GM12872 (cell line): ENCODE results near the gene GALNT16.

ENCODE experiments used
- TF ChIP-seq, protein P1 (sequence below): IDR thresholded peaks from 3 replicates; pipeline ENCODE4 v1.5.1; 2011; ENCODE audit warnings: low read depth, mild to moderate bottlenecking, low read length, moderate library complexity; ENCODE audit not compliant: insufficient read depth

Gene GALNT16

DNA sequence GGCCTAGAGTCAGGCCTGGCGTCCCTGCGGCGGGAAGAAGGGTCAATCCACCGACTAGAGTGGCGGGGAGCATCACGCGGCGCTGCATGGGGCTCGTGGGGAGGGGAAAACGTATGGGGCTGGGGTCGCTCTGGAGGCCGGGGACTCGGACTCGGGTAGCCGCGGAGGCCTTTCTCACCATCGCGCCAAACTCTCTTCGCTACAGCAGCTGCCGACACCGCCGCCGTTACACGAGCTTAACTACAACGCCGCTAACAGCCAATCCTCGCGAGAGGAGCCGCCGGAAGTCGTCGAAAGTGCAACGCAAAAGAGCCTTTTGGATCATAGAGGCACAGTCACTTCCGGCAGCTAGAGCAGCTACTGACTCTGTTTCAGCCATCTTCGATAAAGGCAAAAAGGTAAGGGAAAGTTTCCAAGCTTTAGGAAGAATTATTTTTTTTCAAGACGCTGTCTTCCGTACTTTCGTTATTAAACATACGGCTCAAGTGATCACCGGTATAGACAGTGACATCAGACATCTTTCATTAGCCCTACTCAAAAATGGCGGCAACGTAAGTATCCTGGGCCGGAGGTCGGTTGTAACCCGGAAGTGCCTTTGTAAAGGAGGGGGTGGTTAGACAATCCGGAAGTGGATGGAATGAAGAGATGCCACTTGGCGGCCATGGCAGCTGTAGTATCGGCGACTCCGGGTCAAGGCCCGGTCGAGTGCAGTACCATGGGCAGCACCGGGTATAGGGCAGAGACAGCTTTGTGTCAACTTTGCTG lies 138.3 kb downstream of the GALNT16 start, which contains the start of the genes ERH and SLC39A9:
ERH (minus strand) TSS at position 247 of the 765 bp plus-strand sequence; CDS start at position 181, 66 bp downstream.
SLC39A9 (plus strand) TSS at position 640 of the 765 bp plus-strand sequence. CDS start 678 bp downstream, outside the sequence.
- TF ChIP-seq, protein P1, sequence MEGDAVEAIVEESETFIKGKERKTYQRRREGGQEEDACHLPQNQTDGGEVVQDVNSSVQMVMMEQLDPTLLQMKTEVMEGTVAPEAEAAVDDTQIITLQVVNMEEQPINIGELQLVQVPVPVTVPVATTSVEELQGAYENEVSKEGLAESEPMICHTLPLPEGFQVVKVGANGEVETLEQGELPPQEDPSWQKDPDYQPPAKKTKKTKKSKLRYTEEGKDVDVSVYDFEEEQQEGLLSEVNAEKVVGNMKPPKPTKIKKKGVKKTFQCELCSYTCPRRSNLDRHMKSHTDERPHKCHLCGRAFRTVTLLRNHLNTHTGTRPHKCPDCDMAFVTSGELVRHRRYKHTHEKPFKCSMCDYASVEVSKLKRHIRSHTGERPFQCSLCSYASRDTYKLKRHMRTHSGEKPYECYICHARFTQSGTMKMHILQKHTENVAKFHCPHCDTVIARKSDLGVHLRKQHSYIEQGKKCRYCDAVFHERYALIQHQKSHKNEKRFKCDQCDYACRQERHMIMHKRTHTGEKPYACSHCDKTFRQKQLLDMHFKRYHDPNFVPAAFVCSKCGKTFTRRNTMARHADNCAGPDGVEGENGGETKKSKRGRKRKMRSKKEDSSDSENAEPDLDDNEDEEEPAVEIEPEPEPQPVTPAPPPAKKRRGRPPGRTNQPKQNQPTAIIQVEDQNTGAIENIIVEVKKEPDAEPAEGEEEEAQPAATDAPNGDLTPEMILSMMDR = no peak

GRCh38 chr14:69398818-69399210 lies 138.9 kb downstream of the GALNT16 start:
- TF ChIP-seq, protein P1 = no peak

DNA sequence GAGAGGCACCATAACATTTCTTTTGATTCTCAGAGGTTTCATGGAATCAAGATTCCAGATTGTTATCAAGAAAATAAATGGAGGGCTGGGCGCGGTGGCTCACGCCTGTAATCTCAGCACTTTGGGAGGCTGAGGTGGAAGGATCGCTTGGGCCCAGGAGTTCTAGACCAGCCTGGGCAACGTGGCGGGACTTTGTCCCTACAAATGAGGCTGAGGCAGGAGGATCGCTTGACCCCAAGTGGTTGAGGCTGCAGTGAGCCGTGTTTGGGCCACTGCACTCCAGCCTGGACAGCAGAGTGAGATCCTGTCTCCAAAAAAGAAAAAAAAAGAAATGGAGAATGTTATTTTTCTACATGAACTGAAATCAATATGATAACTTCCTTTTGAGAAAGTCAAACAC lies 139.8 kb downstream of the GALNT16 start:
- TF ChIP-seq, protein P1 = no peak

- TF ChIP-seq, protein P1 = no peak
Observed at GRCh38 chr14:69400154-69400553, 140.2 kb downstream of the GALNT16 start.

GRCh38 chr14:69401841-69402240 lies 141.9 kb downstream of the GALNT16 start:
- TF ChIP-seq, protein P1 = no peak

GRCh38 chr14:69404478-69404877 lies 144.5 kb downstream of the GALNT16 start:
- TF ChIP-seq, protein P1 = no peak

DNA sequence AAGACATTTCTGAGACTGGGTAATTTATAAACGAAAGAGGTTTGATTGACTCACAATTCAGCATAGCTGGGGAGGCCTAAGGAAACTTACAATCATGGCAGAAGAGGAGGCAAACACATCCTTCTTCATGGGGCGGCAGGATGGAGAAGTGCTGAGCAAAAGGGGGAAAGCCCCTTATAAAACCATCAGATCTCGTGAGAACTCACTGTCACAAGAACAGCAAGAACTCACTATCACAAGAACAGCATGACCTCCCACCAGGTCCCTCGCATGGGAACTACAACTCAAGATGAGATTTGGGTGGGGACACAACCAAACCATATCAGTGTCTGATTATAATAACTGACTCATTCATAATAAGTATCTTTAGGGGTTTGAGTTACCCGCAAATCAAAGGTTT lies 144.9 kb downstream of the GALNT16 start:
- TF ChIP-seq, protein P1 = no peak
